K562 (cell line): ENCODE measurements around the gene PDE11A. TPM values are rescaled to one million over a fixed set of nuclear protein-coding genes. Genes with fewer than 3 reads are reported as not detected.
A peak's percentile ranks its signal among the peaks of the same experiment; 100 is the strongest.

Experiments
- ILF3 ChIP-seq: fragments of 450-650 bp; IDR thresholded peaks from 2 replicates; pipeline ENCODE4 v1.6.1; 2018; ENCODE audit warnings: antibody characterized with exemption, mild to moderate bottlenecking, moderate library complexity, borderline replicate concordance
- KDM1A ChIP-seq, 2 experiments: fragments of 450-650 bp; IDR thresholded peaks; 2 replicates each; pipeline ENCODE4 v1.6.1; 2016; ENCODE audit warnings: mild to moderate bottlenecking in 2 of 2
- NR2C2 ChIP-seq, 2 experiments: fragments of 200-800 bp in 1 of 2; sonication (Bioruptor generic) in 1 of 2; sonication (generic) in 1 of 2; formaldehyde crosslinking in 1 of 2; IDR thresholded peaks; 2 replicates each; pipeline versions ENCODE4 v1.6.1 to v1.8.0; 2016 to 2022; ENCODE audit warnings: mild to moderate bottlenecking in 1 of 2, missing compliant biosample characterization in 1 of 2, missing genetic modification characterization in 1 of 2, missing genetic modification reagents in 1 of 2
- TGIF2 ChIP-seq: sonication (generic); formaldehyde crosslinking; IDR thresholded peaks from 2 replicates; pipeline ENCODE4 v1.8.1; 2022; ENCODE audit warnings: mild to moderate bottlenecking, missing genetic modification reagents, moderate library complexity
- TRIM24 ChIP-seq, 2 experiments: fragments of 450-650 bp; IDR thresholded peaks; 2 replicates each; pipeline ENCODE4 v1.6.1; 2016
- ZNF507 ChIP-seq: conservative IDR thresholded peaks from 2 replicates; pipeline ENCODE4 v1.6.1; 2017; ENCODE audit warnings: missing genetic modification characterization, missing compliant biosample characterization
- ZSCAN32 ChIP-seq: fragments of 450-650 bp; formaldehyde crosslinking; IDR thresholded peaks from 2 replicates; pipeline ENCODE4 v1.4.0; 2020; ENCODE audit warnings: mild to moderate bottlenecking, moderate library complexity
- polyA plus RNA-seq, 8 experiments: library from polyadenylated mRNA; depleted of rRNA in 4 of 8; stranded (reverse) in 5 of 8; unstranded in 3 of 8; fragments of >200 nt; fragmentation: Nextera tagmentation in 2 of 8; fragmentation: Illumina TruSeq in 1 of 8; extraction: Ambion mirVana in 2 of 8; extraction: Trizol in 1 of 8; gene quantifications; 2 replicates each; pipeline versions ENCODE4 v1.2.1 to v1.2.3, GENCODE V29; 2011 to 2014; ENCODE audit warnings: inconsistent platforms in 1 of 8, missing spikeins in 1 of 8
- total RNA-seq, 7 experiments: library from RNA; depleted of rRNA in 6 of 7; stranded (reverse); fragments of >200 nt in 6 of 7; fragmentation: Illumina TruSeq in 2 of 7; extraction: Trizol in 2 of 7; gene quantifications; 2 replicates each; pipeline versions ENCODE4 v1.2.1 to v1.2.3, GENCODE V29; 2011 to 2021; ENCODE audit warnings: low replicate concordance in 1 of 7
- TF ChIP-seq, protein P1 (sequence below): IDR thresholded peaks from 3 replicates; pipeline ENCODE4 v1.6.1; 2011; ENCODE audit warnings: borderline replicate concordance, mild to moderate bottlenecking; ENCODE audit not compliant: insufficient read length, insufficient read depth
- TF ChIP-seq, protein P2 (sequence below): fragments of 450-650 bp; formaldehyde crosslinking; conservative IDR thresholded peaks from 2 replicates; pipeline ENCODE4 v1.4.0; 2022; ENCODE audit warnings: mild to moderate bottlenecking, missing genetic modification characterization
- TF ChIP-seq, protein P3 (sequence below): fragments of 450-650 bp; IDR thresholded peaks from 2 replicates; pipeline ENCODE4 v1.6.1; 2016
- TF ChIP-seq, protein P4 (sequence below): IDR thresholded peaks from 2 replicates; pipeline ENCODE4 v1.6.1; 2011; ENCODE audit warnings: borderline replicate concordance, low read depth, mild to moderate bottlenecking, moderate library complexity, low read length; ENCODE audit not compliant: insufficient read depth, poor library complexity, severe bottlenecking
- TF ChIP-seq, protein P5 (sequence below): fragments of 250-450 bp; sonication (Bioruptor Pico); IDR thresholded peaks from 2 replicates; pipeline ENCODE4 v1.4.0; 2020; ENCODE audit warnings: borderline replicate concordance
- TF ChIP-seq, protein P6 (sequence below): fragments of 450-650 bp; conservative IDR thresholded peaks from 2 replicates; pipeline ENCODE4 v1.6.1; 2016; ENCODE audit warnings: missing genetic modification characterization, low read depth, mild to moderate bottlenecking, missing compliant biosample characterization, moderate library complexity
- TF ChIP-seq, protein P7 (sequence below), 3 experiments: fragments of 200-800 bp in 1 of 3; fragments of 250-450 bp in 1 of 3; fragments of 450-650 bp in 1 of 3; sonication (Bioruptor Pico) in 1 of 3; sonication (Bioruptor generic) in 1 of 3; formaldehyde crosslinking in 1 of 3; IDR thresholded peaks; 2 replicates each; pipeline versions ENCODE4 v1.6.1 to v1.8.0; 2016 to 2022; ENCODE audit warnings: mild to moderate bottlenecking in 2 of 3, missing genetic modification characterization in 2 of 3, missing compliant biosample characterization in 1 of 3, moderate library complexity in 1 of 3

The PDE11A gene
- total and polyA plus RNA-seq, 9 of the 15 experiments (the other 6 are each of a cell fraction or from before 2014, with no cell fraction given): 3.2 to 22.1 (median 5.7) TPM

DNA sequence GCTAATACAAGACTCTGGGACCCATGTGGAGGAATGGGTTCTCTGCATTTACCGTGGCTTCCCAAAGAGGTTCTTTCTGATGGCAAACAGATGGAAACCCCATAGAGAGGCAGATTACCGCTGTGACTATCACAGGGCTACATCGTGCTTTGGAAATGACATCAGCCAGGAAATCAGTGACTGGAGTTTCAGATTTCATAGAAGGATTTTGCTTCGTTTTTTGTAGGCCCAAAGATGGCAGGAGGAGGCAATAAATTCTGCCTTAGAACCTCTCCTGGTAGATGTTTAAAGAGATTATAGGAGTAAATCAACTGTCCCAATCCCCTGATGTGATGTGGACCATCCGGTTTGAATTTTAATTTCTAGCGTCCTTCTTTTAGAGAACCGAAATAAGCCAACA, 465.9 kb downstream of the PDE11A start (continued):
- TF ChIP-seq, protein P1, sequence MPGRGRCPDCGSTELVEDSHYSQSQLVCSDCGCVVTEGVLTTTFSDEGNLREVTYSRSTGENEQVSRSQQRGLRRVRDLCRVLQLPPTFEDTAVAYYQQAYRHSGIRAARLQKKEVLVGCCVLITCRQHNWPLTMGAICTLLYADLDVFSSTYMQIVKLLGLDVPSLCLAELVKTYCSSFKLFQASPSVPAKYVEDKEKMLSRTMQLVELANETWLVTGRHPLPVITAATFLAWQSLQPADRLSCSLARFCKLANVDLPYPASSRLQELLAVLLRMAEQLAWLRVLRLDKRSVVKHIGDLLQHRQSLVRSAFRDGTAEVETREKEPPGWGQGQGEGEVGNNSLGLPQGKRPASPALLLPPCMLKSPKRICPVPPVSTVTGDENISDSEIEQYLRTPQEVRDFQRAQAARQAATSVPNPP: no peak
- TF ChIP-seq, protein P2, sequence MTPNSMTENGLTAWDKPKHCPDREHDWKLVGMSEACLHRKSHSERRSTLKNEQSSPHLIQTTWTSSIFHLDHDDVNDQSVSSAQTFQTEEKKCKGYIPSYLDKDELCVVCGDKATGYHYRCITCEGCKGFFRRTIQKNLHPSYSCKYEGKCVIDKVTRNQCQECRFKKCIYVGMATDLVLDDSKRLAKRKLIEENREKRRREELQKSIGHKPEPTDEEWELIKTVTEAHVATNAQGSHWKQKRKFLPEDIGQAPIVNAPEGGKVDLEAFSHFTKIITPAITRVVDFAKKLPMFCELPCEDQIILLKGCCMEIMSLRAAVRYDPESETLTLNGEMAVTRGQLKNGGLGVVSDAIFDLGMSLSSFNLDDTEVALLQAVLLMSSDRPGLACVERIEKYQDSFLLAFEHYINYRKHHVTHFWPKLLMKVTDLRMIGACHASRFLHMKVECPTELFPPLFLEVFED (CRISPR knock-in tag): no peak
- TF ChIP-seq, protein P3, sequence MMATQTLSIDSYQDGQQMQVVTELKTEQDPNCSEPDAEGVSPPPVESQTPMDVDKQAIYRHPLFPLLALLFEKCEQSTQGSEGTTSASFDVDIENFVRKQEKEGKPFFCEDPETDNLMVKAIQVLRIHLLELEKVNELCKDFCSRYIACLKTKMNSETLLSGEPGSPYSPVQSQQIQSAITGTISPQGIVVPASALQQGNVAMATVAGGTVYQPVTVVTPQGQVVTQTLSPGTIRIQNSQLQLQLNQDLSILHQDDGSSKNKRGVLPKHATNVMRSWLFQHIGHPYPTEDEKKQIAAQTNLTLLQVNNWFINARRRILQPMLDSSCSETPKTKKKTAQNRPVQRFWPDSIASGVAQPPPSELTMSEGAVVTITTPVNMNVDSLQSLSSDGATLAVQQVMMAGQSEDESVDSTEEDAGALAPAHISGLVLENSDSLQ: no peak
- TF ChIP-seq, protein P4, sequence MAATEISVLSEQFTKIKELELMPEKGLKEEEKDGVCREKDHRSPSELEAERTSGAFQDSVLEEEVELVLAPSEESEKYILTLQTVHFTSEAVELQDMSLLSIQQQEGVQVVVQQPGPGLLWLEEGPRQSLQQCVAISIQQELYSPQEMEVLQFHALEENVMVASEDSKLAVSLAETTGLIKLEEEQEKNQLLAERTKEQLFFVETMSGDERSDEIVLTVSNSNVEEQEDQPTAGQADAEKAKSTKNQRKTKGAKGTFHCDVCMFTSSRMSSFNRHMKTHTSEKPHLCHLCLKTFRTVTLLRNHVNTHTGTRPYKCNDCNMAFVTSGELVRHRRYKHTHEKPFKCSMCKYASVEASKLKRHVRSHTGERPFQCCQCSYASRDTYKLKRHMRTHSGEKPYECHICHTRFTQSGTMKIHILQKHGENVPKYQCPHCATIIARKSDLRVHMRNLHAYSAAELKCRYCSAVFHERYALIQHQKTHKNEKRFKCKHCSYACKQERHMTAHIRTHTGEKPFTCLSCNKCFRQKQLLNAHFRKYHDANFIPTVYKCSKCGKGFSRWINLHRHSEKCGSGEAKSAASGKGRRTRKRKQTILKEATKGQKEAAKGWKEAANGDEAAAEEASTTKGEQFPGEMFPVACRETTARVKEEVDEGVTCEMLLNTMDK: no peak
- TF ChIP-seq NR2C2 (CRISPR knock-in tag; IDR thresholded peaks at IDR 0.05) (no peak), NR2C2 (tag; IDR thresholded peaks at IDR 0.05) (no peak), KDM1A (IDR thresholded peaks at IDR 0.05) (peak; percentile 58 to 68; a peak in 3 of 4 replicates), TGIF2 (CRISPR knock-in tag) (no peak), ZSCAN32 (CRISPR knock-in tag) (no peak), TRIM24 (IDR thresholded peaks at IDR 0.05) (no peak), ILF3 (no peak), ZNF507 (tag) (no peak)
- TF ChIP-seq, protein P5, sequence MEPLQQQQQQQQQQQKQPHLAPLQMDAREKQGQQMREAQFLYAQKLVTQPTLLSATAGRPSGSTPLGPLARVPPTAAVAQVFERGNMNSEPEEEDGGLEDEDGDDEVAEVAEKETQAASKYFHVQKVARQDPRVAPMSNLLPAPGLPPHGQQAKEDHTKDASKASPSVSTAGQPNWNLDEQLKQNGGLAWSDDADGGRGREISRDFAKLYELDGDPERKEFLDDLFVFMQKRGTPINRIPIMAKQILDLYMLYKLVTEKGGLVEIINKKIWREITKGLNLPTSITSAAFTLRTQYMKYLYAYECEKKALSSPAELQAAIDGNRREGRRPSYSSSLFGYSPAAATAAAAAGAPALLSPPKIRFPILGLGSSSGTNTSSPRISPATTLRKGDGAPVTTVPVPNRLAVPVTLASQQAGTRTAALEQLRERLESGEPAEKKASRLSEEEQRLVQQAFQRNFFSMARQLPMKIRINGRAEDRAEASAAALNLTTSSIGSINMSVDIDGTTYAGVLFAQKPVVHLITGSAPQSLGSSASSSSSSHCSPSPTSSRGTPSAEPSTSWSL (CRISPR knock-in tag): no peak
- TF ChIP-seq, protein P6, sequence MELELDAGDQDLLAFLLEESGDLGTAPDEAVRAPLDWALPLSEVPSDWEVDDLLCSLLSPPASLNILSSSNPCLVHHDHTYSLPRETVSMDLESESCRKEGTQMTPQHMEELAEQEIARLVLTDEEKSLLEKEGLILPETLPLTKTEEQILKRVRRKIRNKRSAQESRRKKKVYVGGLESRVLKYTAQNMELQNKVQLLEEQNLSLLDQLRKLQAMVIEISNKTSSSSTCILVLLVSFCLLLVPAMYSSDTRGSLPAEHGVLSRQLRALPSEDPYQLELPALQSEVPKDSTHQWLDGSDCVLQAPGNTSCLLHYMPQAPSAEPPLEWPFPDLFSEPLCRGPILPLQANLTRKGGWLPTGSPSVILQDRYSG (tag): no peak
- TF ChIP-seq, protein P7, sequence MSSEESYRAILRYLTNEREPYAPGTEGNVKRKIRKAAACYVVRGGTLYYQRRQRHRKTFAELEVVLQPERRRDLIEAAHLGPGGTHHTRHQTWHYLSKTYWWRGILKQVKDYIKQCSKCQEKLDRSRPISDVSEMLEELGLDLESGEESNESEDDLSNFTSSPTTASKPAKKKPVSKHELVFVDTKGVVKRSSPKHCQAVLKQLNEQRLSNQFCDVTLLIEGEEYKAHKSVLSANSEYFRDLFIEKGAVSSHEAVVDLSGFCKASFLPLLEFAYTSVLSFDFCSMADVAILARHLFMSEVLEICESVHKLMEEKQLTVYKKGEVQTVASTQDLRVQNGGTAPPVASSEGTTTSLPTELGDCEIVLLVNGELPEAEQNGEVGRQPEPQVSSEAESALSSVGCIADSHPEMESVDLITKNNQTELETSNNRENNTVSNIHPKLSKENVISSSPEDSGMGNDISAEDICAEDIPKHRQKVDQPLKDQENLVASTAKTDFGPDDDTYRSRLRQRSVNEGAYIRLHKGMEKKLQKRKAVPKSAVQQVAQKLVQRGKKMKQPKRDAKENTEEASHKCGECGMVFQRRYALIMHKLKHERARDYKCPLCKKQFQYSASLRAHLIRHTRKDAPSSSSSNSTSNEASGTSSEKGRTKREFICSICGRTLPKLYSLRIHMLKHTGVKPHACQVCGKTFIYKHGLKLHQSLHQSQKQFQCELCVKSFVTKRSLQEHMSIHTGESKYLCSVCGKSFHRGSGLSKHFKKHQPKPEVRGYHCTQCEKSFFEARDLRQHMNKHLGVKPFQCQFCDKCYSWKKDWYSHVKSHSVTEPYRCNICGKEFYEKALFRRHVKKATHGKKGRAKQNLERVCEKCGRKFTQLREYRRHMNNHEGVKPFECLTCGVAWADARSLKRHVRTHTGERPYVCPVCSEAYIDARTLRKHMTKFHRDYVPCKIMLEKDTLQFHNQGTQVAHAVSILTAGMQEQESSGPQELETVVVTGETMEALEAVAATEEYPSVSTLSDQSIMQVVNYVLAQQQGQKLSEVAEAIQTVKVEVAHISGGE (CRISPR knock-in tag; IDR thresholded peaks at IDR 0.05): no peak
